Gastrocnemius medialis (tissue), 4 donors: ENCODE results near the gene SCRT2. TPM values are rescaled to one million over a fixed set of nuclear protein-coding genes. Genes with fewer than 3 reads are reported as not detected.

ENCODE experiments used
- ATAC-seq, 2 donors: fragments of 150-250 bp; one replicate each; pipeline ENCODE4 v1.9.1; 2016
- DNase-seq, 2 donors: peaks; one replicate each; pipeline ENCODE4 v3.0.0-alpha.2; 2019
- H3K27ac ChIP-seq, 4 donors: fragments of 200-600 bp; sonication (generic); 1 replicate in 1 of 4; 2 replicates in 3 of 4; pipeline ENCODE4 v1.5.1; 2016 to 2018; ENCODE audit warnings: mild to moderate bottlenecking in 2 of 4, moderate library complexity in 1 of 4
- H3K27me3 ChIP-seq, 3 donors: fragments of 200-600 bp; sonication (generic) in 2 of 3; 1 replicate in 1 of 3; 2 replicates in 2 of 3; pipeline versions ENCODE4 v1.5.1 to v1.6.0; 2016 to 2019; ENCODE audit warnings: mild to moderate bottlenecking in 1 of 3, moderate library complexity in 1 of 3
- H3K36me3 ChIP-seq, 2 donors: fragments of 200-600 bp; sonication (generic) in 1 of 2; one replicate each; pipeline ENCODE4 v1.5.1; 2017 to 2018
- H3K4me1 ChIP-seq, 2 donors: fragments of 200-600 bp; sonication (generic) in 1 of 2; one replicate each; pipeline ENCODE4 v1.5.1; 2016 to 2017; ENCODE audit warnings: mild to moderate bottlenecking in 2 of 2
- H3K4me3 ChIP-seq, 4 donors: fragments of 200-600 bp; sonication (generic) in 3 of 4; 1 replicate in 1 of 4; 2 replicates in 3 of 4; pipeline ENCODE4 v1.5.1; 2016 to 2019; ENCODE audit warnings: mild to moderate bottlenecking in 2 of 4
- H3K9me3 ChIP-seq, 3 donors: fragments of 200-600 bp; sonication (generic) in 2 of 3; 1 replicate in 1 of 3; 2 replicates in 2 of 3; pipeline ENCODE4 v1.5.1; 2016 to 2019
- POLR2A ChIP-seq, 2 donors: fragments of 450-650 bp; IDR thresholded peaks; one replicate each; pipeline ENCODE4 v1.6.1; 2017; ENCODE audit warnings: antibody characterized with exemption in 2 of 2, mild to moderate bottlenecking in 2 of 2, moderate library complexity in 2 of 2
- in situ Hi-C, 4 donors: fragments of 200-750 bp; cut with MboI; loops; one replicate each; pipeline versions ENCODE4 v1.15.0 to v1.8.0; 2017; ENCODE audit warnings: low sequenced_read_pairs in 4 of 4
- intact Hi-C: fragments of 100-400 bp; cut with DNase I; formaldehyde crosslinking; loops from one replicate; pipeline ENCODE4 v1.15.1; 2023; ENCODE audit warnings: low total_unique reads
- total RNA-seq, 4 donors: library from RNA; depleted of rRNA; stranded (reverse); fragments of >200 nt; gene quantifications; one replicate each; pipeline versions ENCODE4 v1.1.0 to v1.2.3, GENCODE V29; 2016
- TF ChIP-seq, protein P1 (sequence below), 5 experiments: fragments of 450-650 bp in 3 of 5; fragments of 200-600 bp in 2 of 5; sonication (generic) in 2 of 5; IDR thresholded peaks in 4 of 5; conservative IDR thresholded peaks in 1 of 5; 1 replicate in 4 of 5; 2 replicates in 1 of 5; pipeline ENCODE4 v1.5.1; 2016 to 2019; ENCODE audit warnings: antibody characterized with exemption in 5 of 5, mild to moderate bottlenecking in 3 of 5, moderate library complexity in 3 of 5

Gene SCRT2
- total RNA-seq, 4 donors from 2014 or later: not detected

- TF ChIP-seq, protein P1, sequence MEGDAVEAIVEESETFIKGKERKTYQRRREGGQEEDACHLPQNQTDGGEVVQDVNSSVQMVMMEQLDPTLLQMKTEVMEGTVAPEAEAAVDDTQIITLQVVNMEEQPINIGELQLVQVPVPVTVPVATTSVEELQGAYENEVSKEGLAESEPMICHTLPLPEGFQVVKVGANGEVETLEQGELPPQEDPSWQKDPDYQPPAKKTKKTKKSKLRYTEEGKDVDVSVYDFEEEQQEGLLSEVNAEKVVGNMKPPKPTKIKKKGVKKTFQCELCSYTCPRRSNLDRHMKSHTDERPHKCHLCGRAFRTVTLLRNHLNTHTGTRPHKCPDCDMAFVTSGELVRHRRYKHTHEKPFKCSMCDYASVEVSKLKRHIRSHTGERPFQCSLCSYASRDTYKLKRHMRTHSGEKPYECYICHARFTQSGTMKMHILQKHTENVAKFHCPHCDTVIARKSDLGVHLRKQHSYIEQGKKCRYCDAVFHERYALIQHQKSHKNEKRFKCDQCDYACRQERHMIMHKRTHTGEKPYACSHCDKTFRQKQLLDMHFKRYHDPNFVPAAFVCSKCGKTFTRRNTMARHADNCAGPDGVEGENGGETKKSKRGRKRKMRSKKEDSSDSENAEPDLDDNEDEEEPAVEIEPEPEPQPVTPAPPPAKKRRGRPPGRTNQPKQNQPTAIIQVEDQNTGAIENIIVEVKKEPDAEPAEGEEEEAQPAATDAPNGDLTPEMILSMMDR (IDR thresholded peaks at IDR 0.05 in 4 of 5, conservative IDR thresholded peaks at IDR 0.05 in 1 of 5): no peak
- TF ChIP-seq POLR2A (IDR thresholded peaks at IDR 0.05): no peak
- intact Hi-C loops (no loop called here), in situ Hi-C loops (loop anchor here in 2 of 4 donors (10.0 kb wide), 2 partner anchors 101 to 111 kb away; partner anchors contain the start of gene CSNK2A1 (in 1 of the 2))
- H3K9me3 ChIP-seq: no peaks in the 10 kb centered on the region
- peaks cover 0 to 5% (median 0%) of the 10 kb centered on the region in 3 donors for H3K27me3 ChIP-seq
- H3K36me3 ChIP-seq: peaks cover 0 to 3% of the 10 kb centered on the region in 2 donors
- H3K4me1 ChIP-seq: peaks cover 16 to 19% of the 10 kb centered on the region in 2 donors
- no peak overlapping the region for H3K27ac ChIP-seq
- DNase-seq (no peak), ATAC-seq (no peak)
- no peak overlapping the region for H3K4me3 ChIP-seq
Measured at GRCh38 chr20:655726-656624, 19.6 kb downstream of the SCRT2 start.

- peak overlapping the region; percentile 83 to 99 (median 88) for H3K27ac ChIP-seq
- ATAC-seq (no peak), DNase-seq (no peak)
- H3K4me3 ChIP-seq: no peak overlapping the region
- TF ChIP-seq POLR2A (IDR thresholded peaks at IDR 0.05): no peak
- intact Hi-C loops (loop anchor here (5.0 kb wide), 5 partner anchors 83 to 468 kb away; partner anchors contain the start of genes CSNK2A1 and RBCK1), in situ Hi-C loops (loop anchor here in 2 of 4 donors (10.0 kb wide), 2 partner anchors 100 to 110 kb away; partner anchors contain the start of gene CSNK2A1 (in 1 of the 2))
- peaks cover 19 to 21% of the 10 kb centered on the region in 2 donors for H3K4me1 ChIP-seq
- no peaks in the 10 kb centered on the region for H3K9me3 ChIP-seq
- no peaks in the 10 kb centered on the region for H3K27me3 ChIP-seq
- peaks cover 0 to 19% of the 10 kb centered on the region in 2 donors for H3K36me3 ChIP-seq
Measured at GRCh38 chr20:654417-654750, 21.2 kb downstream of the SCRT2 start.

GRCh38 chr20:653590-654416 lies 21.8 kb downstream of the SCRT2 start:
- DNase-seq (peak in 1 of 2 donors; percentile 20), ATAC-seq (peak; percentile 12 to 29)
- intact Hi-C loops (loop anchor here (1.0 to 5.0 kb wide), 7 partner anchors 13 to 468 kb away; partner anchors contain the start of genes CSNK2A1, FAM110A and RBCK1), in situ Hi-C loops (loop anchor here in 2 of 4 donors (10.0 kb wide), 2 partner anchors 99 to 109 kb away; partner anchors contain the start of gene CSNK2A1 (in 1 of the 2))
- no peaks in the 10 kb centered on the region for H3K9me3 ChIP-seq
- peaks cover 19 to 21% of the 10 kb centered on the region in 2 donors for H3K4me1 ChIP-seq
- TF ChIP-seq POLR2A (IDR thresholded peaks at IDR 0.05): no peak
- TF ChIP-seq, protein P1 (IDR thresholded peaks at IDR 0.05 in 4 of 5, conservative IDR thresholded peaks at IDR 0.05 in 1 of 5): no peak
- H3K4me3 ChIP-seq: peak overlapping the region; percentile 76 to 99 (median 82)
- peak overlapping the region; percentile 83 to 99 (median 88) for H3K27ac ChIP-seq
- no peaks in the 10 kb centered on the region for H3K27me3 ChIP-seq
- H3K36me3 ChIP-seq: peaks cover 0 to 25% of the 10 kb centered on the region in 2 donors

DNA sequence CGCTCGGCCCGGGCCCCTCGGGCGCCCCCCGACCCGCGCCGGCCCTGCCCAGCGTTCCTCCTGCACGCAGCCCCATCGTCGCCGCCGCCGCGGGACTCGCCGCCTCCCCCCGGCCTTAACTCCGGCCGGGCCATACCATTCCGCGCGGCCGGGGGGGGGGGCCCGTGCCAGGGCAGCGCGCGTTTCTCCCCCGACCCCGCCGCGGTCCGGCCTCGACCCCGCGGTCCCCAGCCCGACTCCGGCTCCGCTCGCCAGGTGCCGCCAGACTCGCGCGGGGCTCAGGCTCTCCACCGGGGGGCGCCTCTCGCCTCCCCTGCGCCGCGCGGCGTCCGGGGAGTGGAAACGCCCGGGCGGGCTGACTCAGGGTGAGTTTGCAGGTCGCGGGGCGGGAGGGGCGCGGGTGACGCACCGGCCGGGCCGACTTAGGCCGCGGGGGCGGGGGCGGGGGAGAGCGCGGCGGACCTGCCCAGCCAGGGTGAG lies 22.5 kb downstream of the SCRT2 start, which contains the start of gene SRXN1:
SRXN1 (minus strand) TSS at position 91 of the 480 bp plus-strand sequence; CDS start at position 76, 15 bp downstream.
- DNase-seq: peak; percentile 86 to 92
- Histone ChIP-seq H3K27me3 (no peaks in the 10 kb centered on the region), H3K9me3 (no peaks in the 10 kb centered on the region), H3K27ac (peak within 1 kb of the TSS; percentile 83 to 99 (median 88)), H3K36me3 (peaks cover 0 to 31% of the 10 kb centered on the region in 2 donors), H3K4me1 (peaks cover 19 to 21% of the 10 kb centered on the region in 2 donors), H3K4me3 (peak within 1 kb of the TSS; percentile 76 to 99 (median 82))
- in situ Hi-C loops: loop anchor here in 2 of 4 donors (10.0 kb wide), 2 partner anchors 98 to 108 kb away; partner anchors contain the start of gene CSNK2A1 (in 1 of the 2)
- ATAC-seq: peak; percentile 88 to 90
- intact Hi-C loops: loop anchor here (1.0 to 5.0 kb wide), 7 partner anchors 14 to 469 kb away; partner anchors contain the start of genes CSNK2A1, FAM110A and RBCK1
- peak; percentile 84 to 93 for TF ChIP-seq POLR2A (IDR thresholded peaks at IDR 0.05)
- TF ChIP-seq, protein P1 (IDR thresholded peaks at IDR 0.05 in 4 of 5, conservative IDR thresholded peaks at IDR 0.05 in 1 of 5): peak; percentile 35 to 80 (median 78)
